GM18526 (cell line): ENCODE results near the gene CACNA2D4.

ENCODE experiments used
- POLR2A ChIP-seq: IDR thresholded peaks from 3 replicates; pipeline ENCODE4 v1.6.1; 2011; ENCODE audit not compliant: insufficient read length; ENCODE audit errors: extremely low read depth

Gene CACNA2D4

GRCh38 chr12:1918081-1918883, at the start of gene CACNA2D4:
Gene CACNA2D4, minus strand, starts transcription at chr12:1918652. Its CDS starts 179 bp downstream, at chr12:1918473.
- no peak for TF ChIP-seq POLR2A

GRCh38 chr12:1966561-1967226, 48.2 kb upstream of the CACNA2D4 start:
- no peak for TF ChIP-seq POLR2A

GRCh38 chr12:1965916-1966315, 47.5 kb upstream of the CACNA2D4 start:
- no peak for TF ChIP-seq POLR2A

- no peak for TF ChIP-seq POLR2A
Observed at GRCh38 chr12:1962051-1963020, 43.9 kb upstream of the CACNA2D4 start.

- TF ChIP-seq POLR2A = no peak
Observed at GRCh38 chr12:1956716-1957115, 38.3 kb upstream of the CACNA2D4 start.

- no peak for TF ChIP-seq POLR2A
Observed at GRCh38 chr12:1949771-1950470, 31.5 kb upstream of the CACNA2D4 start.

GRCh38 chr12:1948883-1949282, 30.4 kb upstream of the CACNA2D4 start:
- TF ChIP-seq POLR2A = no peak

GRCh38 chr12:1947081-1947480, 28.6 kb upstream of the CACNA2D4 start:
- no peak for TF ChIP-seq POLR2A

- no peak for TF ChIP-seq POLR2A
Observed at GRCh38 chr12:1946296-1946695, 27.8 kb upstream of the CACNA2D4 start.

GRCh38 chr12:1939801-1940607, 21.6 kb upstream of the CACNA2D4 start:
- TF ChIP-seq POLR2A = no peak

GRCh38 chr12:1939331-1939730, 20.9 kb upstream of the CACNA2D4 start:
- no peak for TF ChIP-seq POLR2A

- TF ChIP-seq POLR2A = no peak
Observed at GRCh38 chr12:1937481-1938224, 19.2 kb upstream of the CACNA2D4 start.
